Activated CD4-positive, alpha-beta T cell treated with anti-CD3 and anti-CD28 coated beads for 36 hours (primary cell): ENCODE results near the gene MRPL21. TPM values are rescaled to one million over a fixed set of nuclear protein-coding genes. Genes with fewer than 3 reads are reported as not detected.

Experiments used
- ATAC-seq: fragments of 200-7000 bp; cut with Tn5 transposase; one replicate; pipeline ENCODE4 v1.10.0; 2021; ENCODE audit warnings: mild to moderate bottlenecking, moderate library complexity
- CTCF ChIA-PET: fragments of 350-600 bp; sonication (Branson Sonifier 250); formaldehyde crosslinking; loops from one replicate; lab custom pipeline; 2021; ENCODE audit warnings: antibody characterized with exemption; lab: Charles Lee
- POLR2A ChIA-PET: fragments of 350-600 bp; sonication (Branson Sonifier 250); formaldehyde crosslinking; loops from one replicate; lab custom pipeline; 2021; ENCODE audit warnings: antibody characterized with exemption, inconsistent platforms; lab: Charles Lee
- DNase-seq: peaks from one replicate; pipeline ENCODE4 v3.0.0-alpha.2; 2020
- H3K27ac Mint-ChIP-seq: one replicate; pipeline ENCODE4 v1.8.0; 2021; ENCODE audit warnings: mixed read lengths
- H3K27me3 Mint-ChIP-seq: one replicate; pipeline ENCODE4 v1.8.0; 2021; ENCODE audit warnings: mixed read lengths
- H3K36me3 Mint-ChIP-seq: one replicate; pipeline ENCODE4 v1.8.0; 2021; ENCODE audit warnings: low read depth, mixed read lengths
- H3K4me1 Mint-ChIP-seq: one replicate; pipeline ENCODE4 v1.8.0; 2021; ENCODE audit warnings: mixed read lengths
- H3K4me3 Mint-ChIP-seq: one replicate; pipeline ENCODE4 v1.8.0; 2021; ENCODE audit warnings: mild to moderate bottlenecking, moderate library complexity, mixed read lengths
- H3K9me3 Mint-ChIP-seq: one replicate; pipeline ENCODE4 v1.8.0; 2021; ENCODE audit warnings: low read depth, mixed read lengths
- intact Hi-C, 2 experiments: fragments of 100-400 bp; cut with DNase I in 1 of 2; cut with micrococcal nuclease in 1 of 2; formaldehyde crosslinking; loops; one replicate each; pipeline versions ENCODE4 v1.14.2 to v1.15.1; 2022 to 2024; cut with DNase I, micrococcal nuclease
- total RNA-seq, 2 experiments: library from RNA; stranded (reverse); gene quantifications; one replicate each; pipeline ENCODE4 v1.2.3, GENCODE V29; 2021

Gene MRPL21
- total RNA-seq, 2 experiments from 2014 or later = 100 to 102 TPM

- Mint-ChIP-seq H3K27me3 (no peaks in the 10 kb centered on the region), H3K9me3 (no peaks in the 10 kb centered on the region), H3K4me1 (no peaks in the 10 kb centered on the region), H3K27ac (no peak overlapping the region), H3K36me3 (peaks cover 11% of the 10 kb centered on the region), H3K4me3 (no peak overlapping the region)
- DNase-seq (no peak), ATAC-seq (no peak)
- ChIA-PET POLR2A (no interaction called here), CTCF (interaction anchor here (0.6 kb wide), 1 partner anchor 733 kb away, joined by 3 read pairs; no protein-coding TSS in a partner anchor)
- intact Hi-C loops = no loop called here
Measured at GRCh38 chr11:68940651-68941323, 37.2 kb upstream of the MRPL21 start.

DNA sequence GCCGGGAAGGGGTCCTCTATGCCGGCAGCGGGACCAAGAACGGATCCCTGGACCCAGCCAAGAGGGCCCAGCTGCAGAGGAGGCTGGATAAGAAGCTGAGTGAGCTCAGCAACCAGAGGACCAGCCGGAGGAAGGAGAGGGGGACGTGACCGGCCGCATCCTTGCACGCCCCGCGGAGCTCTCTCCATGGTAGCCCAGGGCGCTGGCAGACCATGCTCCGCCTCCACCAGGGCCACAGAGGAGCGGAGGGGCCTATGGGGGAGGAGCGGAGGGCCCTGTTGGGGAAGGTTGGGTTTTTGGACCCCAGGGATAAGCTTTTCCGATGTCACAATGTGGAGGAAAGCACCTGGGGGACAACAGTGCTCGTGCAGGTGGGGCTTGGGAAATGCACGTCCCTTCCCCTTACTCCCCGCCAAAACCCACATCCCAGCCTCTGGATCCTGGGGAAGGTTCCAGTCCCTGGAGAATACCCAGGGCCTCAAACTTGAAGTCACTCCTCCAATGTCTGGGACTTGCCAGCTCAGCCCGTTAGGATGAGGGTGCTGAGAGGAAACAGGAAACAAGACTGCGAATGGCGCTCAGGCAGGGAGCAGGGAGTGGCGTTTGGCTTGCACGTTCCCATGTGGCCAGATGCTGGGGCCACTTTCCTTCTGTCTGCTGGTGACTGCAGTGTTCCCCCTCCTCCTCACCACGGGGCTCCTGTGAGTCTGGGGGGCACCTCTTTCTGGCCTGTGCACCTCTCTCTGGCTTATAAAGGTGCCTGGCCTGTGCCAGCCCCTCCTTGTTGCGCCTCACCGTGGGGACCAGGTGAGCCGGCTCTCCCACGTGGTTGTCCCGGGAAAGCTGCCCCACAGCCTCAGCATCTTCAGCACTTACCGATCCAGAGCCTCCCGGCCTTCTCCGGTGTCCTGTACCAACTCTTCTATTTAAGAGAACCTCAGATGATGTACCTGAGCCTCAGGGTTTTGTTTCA lies 36.2 kb upstream of the MRPL21 start:
- ChIA-PET CTCF (interaction anchor here (0.6 kb wide), 1 partner anchor 734 kb away, joined by 3 read pairs; no protein-coding TSS in a partner anchor), POLR2A (no interaction called here)
- Mint-ChIP-seq H3K27me3 (no peaks in the 10 kb centered on the region), H3K36me3 (peaks cover 11% of the 10 kb centered on the region), H3K9me3 (no peaks in the 10 kb centered on the region), H3K4me3 (no peak overlapping the region), H3K27ac (no peak overlapping the region), H3K4me1 (no peaks in the 10 kb centered on the region)
- no peak for ATAC-seq
- DNase-seq = no peak
- intact Hi-C loops = no loop called here

- ChIA-PET CTCF (no interaction called here), POLR2A (no interaction called here)
- no peak for ATAC-seq
- Mint-ChIP-seq H3K36me3 (peaks cover 11% of the 10 kb centered on the region), H3K4me3 (no peak overlapping the region), H3K4me1 (no peaks in the 10 kb centered on the region), H3K27me3 (no peaks in the 10 kb centered on the region), H3K9me3 (no peaks in the 10 kb centered on the region), H3K27ac (no peak overlapping the region)
- intact Hi-C loops = no loop called here
- DNase-seq = no peak
Measured at GRCh38 chr11:68938816-68939582, 35.4 kb upstream of the MRPL21 start.

DNA sequence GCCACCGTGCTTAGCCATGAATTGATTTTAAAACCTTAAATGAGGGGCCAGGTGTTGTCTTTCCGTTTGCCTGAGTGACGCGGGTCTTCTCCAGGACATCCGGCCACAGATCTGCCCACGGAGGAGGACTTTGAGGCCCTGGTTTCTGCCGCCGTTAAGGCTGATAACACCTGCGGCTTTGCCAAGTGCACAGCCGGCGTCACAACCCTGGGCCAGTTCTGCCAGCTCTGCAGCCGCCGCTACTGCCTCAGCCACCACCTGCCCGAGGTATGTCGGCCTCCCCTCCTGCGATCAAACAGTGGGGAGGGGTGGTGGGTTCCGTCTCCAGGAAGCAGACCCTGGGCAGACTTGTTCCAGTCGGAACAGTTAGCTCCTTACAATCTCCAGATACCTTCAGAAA lies 34.5 kb upstream of the MRPL21 start:
- ChIA-PET CTCF (interaction anchor here (0.6 kb wide), 2 partner anchors 13 to 729 kb away, joined by 3 to 5 read pairs; no protein-coding TSS in a partner anchor), POLR2A (no interaction called here)
- intact Hi-C loops = no loop called here
- H3K36me3 Mint-ChIP-seq = peaks cover 11% of the 10 kb centered on the region
- no peak overlapping the region for H3K4me3 Mint-ChIP-seq
- no peaks in the 10 kb centered on the region for H3K9me3 Mint-ChIP-seq
- ATAC-seq (no peak), DNase-seq (no peak)
- H3K27ac Mint-ChIP-seq = no peak overlapping the region
- no peaks in the 10 kb centered on the region for H3K27me3 Mint-ChIP-seq
- no peaks in the 10 kb centered on the region for H3K4me1 Mint-ChIP-seq

GRCh38 chr11:68936676-68937620 lies 33.3 kb upstream of the MRPL21 start:
- POLR2A ChIA-PET = no interaction called here
- CTCF ChIA-PET = interaction anchor here (0.5 kb wide), 1 partner anchor 529 kb away, joined by 4 read pairs; no protein-coding TSS in a partner anchor
- ATAC-seq = no peak

GRCh38 chr11:68936358-68936636 lies 32.7 kb upstream of the MRPL21 start:
- intact Hi-C loops = no loop called here
- DNase-seq (no peak), ATAC-seq (no peak)
- Mint-ChIP-seq H3K9me3 (no peaks in the 10 kb centered on the region), H3K27ac (no peak overlapping the region), H3K36me3 (peaks cover 12% of the 10 kb centered on the region), H3K4me3 (no peak overlapping the region), H3K4me1 (no peaks in the 10 kb centered on the region), H3K27me3 (no peaks in the 10 kb centered on the region)
- POLR2A ChIA-PET = no interaction called here
- CTCF ChIA-PET = no interaction called here

More at GRCh38 chr11:68936676-68937620, 33.3 kb upstream of the MRPL21 start:
- Mint-ChIP-seq H3K4me3 (no peak overlapping the region), H3K9me3 (no peaks in the 10 kb centered on the region), H3K27me3 (no peaks in the 10 kb centered on the region), H3K27ac (no peak overlapping the region), H3K36me3 (peaks cover 12% of the 10 kb centered on the region), H3K4me1 (no peaks in the 10 kb centered on the region)
- no peak for DNase-seq
- intact Hi-C loops = no loop called here

DNA sequence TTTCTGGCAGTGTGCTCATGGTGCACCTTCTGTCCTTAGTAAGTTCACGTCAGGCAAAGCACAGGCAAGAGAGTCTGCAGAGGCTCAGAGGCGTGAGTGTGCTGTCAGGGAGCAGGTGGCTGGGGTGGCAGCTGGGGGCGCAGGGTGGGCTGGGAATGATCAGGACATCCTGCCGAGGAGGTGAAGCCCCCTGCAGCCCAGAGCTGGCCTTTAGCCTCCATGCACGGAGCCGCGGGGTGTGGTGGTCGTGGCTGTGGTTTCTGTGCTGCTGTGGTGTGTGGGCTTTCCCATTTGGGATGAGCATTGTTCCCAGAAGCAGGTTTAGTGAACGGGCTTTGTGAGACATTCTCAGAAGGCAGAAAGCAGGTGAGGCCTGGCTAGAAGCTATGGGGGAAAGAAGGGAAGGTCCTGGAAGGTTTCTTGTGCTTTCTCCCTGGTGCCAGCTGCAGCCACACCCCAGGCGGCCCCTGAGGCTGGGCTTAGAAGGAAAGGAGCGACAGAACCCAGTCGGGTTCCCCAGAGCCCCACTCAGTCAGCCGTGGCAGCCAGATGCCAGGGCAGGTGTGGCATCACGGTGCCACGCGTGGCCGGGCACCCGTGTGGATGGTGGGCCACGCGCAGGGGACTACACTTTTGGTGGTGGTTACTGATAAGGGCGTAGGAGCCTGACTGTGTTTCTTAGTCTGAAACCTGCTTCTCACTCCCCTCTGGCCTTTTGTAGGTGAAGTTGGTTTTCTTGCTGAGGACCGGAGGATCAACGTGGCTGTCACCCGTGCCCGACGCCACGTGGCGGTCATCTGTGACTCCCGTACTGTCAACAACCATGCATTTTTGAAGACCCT lies 32.1 kb upstream of the MRPL21 start:
- DNase-seq (no peak), ATAC-seq (no peak)
- intact Hi-C loops = no loop called here
- no peaks in the 10 kb centered on the region for H3K9me3 Mint-ChIP-seq
- no peaks in the 10 kb centered on the region for H3K4me1 Mint-ChIP-seq
- H3K36me3 Mint-ChIP-seq = peaks cover 11% of the 10 kb centered on the region
- no peak overlapping the region for H3K4me3 Mint-ChIP-seq
- ChIA-PET POLR2A (no interaction called here), CTCF (no interaction called here)
- no peaks in the 10 kb centered on the region for H3K27me3 Mint-ChIP-seq
- H3K27ac Mint-ChIP-seq = no peak overlapping the region

DNA sequence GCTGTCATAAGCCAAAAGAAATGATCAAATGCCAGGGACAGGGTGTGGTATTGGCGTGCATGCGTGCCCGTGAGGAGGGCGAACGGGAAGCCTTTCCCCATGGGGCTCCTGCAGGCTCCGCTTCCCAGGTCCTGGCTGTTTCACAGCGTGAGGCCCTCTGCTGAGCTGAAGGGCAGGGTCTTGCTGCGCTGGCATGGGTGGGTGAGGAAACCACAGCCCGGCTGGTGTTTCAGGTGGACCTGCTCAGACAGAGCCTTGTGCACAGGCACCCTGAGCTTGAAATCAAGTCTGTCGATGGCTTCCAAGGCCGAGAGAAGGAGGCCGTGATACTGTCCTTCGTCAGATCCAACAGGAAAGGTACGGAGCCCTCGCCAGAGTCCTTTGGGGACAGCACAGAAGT lies 31.4 kb upstream of the MRPL21 start:
- POLR2A ChIA-PET = no interaction called here
- Mint-ChIP-seq H3K27me3 (no peaks in the 10 kb centered on the region), H3K9me3 (no peaks in the 10 kb centered on the region), H3K4me3 (no peak overlapping the region), H3K36me3 (peaks cover 13% of the 10 kb centered on the region), H3K27ac (no peak overlapping the region), H3K4me1 (no peaks in the 10 kb centered on the region)
- ATAC-seq (no peak), DNase-seq (no peak)
- intact Hi-C loops = no loop called here
- CTCF ChIA-PET = no interaction called here

DNA sequence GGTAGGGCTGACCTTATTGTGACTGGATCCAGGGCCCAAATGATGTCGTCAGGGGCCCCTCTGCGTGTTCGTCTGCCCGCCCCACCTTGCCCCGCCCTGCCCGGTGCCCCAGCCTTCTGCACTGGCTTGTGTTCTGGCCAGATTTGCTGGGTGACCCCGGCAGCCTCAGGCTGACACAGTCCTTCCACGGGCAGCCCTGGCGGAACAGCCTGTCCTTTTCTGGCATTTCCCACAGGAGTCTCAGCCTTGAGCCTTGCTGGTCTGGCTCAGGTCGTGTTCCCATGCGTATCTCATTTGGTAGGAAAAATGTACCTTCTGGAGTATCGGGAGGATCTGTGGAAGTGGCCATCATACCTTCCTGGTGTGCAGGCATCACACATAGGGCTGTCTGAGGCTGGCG lies 31.0 kb upstream of the MRPL21 start:
- Mint-ChIP-seq H3K36me3 (peaks cover 16% of the 10 kb centered on the region), H3K27me3 (no peaks in the 10 kb centered on the region), H3K4me1 (no peaks in the 10 kb centered on the region), H3K27ac (no peak overlapping the region), H3K4me3 (no peak overlapping the region), H3K9me3 (no peaks in the 10 kb centered on the region)
- ChIA-PET CTCF (interaction anchor here (0.6 to 0.7 kb wide), 2 partner anchors 9 to 22 kb away, joined by 3 read pairs; no protein-coding TSS in a partner anchor), POLR2A (no interaction called here)
- DNase-seq = no peak
- intact Hi-C loops = no loop called here
- no peak for ATAC-seq

DNA sequence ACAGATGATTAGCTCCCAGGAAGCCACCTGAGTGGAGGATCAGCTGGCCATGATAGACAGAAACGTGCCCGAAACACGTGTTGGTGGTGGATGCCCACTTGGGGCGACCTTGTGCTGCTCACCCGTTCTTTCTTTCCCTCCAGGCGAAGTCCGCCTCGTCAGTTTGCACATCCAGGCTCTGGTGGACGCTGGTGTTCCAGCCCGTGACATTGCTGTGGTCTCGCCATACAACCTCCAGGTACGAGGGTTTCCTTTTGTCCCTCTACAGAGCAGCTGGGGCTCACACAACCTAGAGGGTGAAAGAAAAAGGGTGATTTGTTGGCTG lies 30.7 kb upstream of the MRPL21 start:
- no peak for DNase-seq
- Mint-ChIP-seq H3K27me3 (no peaks in the 10 kb centered on the region), H3K4me1 (no peaks in the 10 kb centered on the region), H3K4me3 (no peak overlapping the region), H3K9me3 (no peaks in the 10 kb centered on the region), H3K36me3 (peaks cover 18% of the 10 kb centered on the region), H3K27ac (no peak overlapping the region)
- ATAC-seq = no peak
- ChIA-PET CTCF (interaction anchor here (0.6 to 0.7 kb wide), 2 partner anchors 9 to 22 kb away, joined by 3 read pairs; no protein-coding TSS in a partner anchor), POLR2A (no interaction called here)
- intact Hi-C loops = no loop called here
